ENCODE results near the gene NCAM2.

Gene NCAM2

DNA sequence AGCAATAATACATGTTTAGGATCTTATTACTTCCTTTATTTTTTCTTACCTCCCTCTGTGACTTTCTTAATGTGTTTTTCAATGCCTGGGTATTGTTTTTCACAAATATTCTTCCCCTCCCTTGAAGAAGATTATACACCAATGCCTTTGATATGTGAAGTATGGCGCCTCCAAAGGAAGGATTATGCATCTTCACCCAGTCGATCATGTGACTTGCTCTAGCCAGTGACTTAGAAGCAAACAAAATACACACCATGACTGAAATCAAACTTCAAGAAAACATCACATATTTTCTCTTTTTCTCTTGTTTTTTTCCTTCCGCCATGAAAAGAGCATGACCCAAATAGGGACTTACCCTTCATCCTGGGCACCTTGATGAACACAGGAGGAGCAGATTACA, 297.1 kb downstream of the NCAM2 start:
- no peak for DNase-seq (ENCODE audit: low spot score)
- TF ChIP-seq, protein P1, sequence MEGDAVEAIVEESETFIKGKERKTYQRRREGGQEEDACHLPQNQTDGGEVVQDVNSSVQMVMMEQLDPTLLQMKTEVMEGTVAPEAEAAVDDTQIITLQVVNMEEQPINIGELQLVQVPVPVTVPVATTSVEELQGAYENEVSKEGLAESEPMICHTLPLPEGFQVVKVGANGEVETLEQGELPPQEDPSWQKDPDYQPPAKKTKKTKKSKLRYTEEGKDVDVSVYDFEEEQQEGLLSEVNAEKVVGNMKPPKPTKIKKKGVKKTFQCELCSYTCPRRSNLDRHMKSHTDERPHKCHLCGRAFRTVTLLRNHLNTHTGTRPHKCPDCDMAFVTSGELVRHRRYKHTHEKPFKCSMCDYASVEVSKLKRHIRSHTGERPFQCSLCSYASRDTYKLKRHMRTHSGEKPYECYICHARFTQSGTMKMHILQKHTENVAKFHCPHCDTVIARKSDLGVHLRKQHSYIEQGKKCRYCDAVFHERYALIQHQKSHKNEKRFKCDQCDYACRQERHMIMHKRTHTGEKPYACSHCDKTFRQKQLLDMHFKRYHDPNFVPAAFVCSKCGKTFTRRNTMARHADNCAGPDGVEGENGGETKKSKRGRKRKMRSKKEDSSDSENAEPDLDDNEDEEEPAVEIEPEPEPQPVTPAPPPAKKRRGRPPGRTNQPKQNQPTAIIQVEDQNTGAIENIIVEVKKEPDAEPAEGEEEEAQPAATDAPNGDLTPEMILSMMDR (IDR thresholded peaks at IDR 0.05; ENCODE audit: extremely low read depth, insufficient read depth, missing control alignments) = no peak
- in situ Hi-C loops (cut with MboI; ENCODE audit: low pct_unique_long_range_greater_than_20kb, low sequenced_read_pairs, unreplicated experiment) = no loop called here

DNA sequence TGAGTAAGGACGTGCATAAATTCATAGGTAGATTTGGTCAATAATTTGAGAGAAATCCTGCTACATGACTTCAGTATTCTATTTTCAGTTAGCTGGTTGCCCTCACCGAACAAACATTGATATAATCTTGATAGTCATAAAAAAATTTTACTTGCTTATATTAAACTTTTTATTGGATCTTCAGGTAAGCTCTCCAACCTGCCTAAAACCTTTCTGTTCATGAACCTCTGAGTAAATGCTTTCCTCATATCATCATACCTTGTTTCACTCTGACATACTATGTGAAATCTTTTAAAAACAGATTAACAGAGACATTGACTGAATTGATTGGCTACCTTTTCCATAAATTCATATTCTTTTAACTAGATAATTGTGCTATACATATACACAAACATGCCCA, 299.0 kb downstream of the NCAM2 start:
- TF ChIP-seq, protein P1 (IDR thresholded peaks at IDR 0.05; ENCODE audit: extremely low read depth, insufficient read depth, missing control alignments) = no peak
- in situ Hi-C loops (cut with MboI; ENCODE audit: low pct_unique_long_range_greater_than_20kb, low sequenced_read_pairs, unreplicated experiment) = no loop called here
- no peak for DNase-seq (ENCODE audit: low spot score)

DNA sequence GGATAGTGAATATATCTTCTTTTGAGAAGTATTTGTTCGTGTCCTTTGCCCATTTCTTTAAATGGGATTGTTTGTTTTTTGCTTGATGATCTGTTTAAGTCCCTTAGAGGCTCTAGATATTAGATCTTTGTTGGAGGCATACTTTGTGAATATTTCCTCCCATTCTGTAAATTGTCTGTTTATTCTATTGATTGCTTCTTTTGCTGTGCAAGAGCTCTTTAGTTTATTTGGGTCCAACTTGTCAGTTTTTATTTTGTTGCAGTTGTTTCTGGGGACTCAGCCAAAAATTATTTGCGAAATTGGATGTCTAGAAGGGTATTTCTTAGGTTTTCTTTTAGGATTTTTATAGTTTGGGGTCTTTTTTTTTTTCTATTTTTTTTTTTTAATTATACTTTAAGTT, 302.8 kb downstream of the NCAM2 start:
- DNase-seq (ENCODE audit: low spot score) = no peak
- TF ChIP-seq, protein P1 (IDR thresholded peaks at IDR 0.05; ENCODE audit: extremely low read depth, insufficient read depth, missing control alignments) = no peak
- in situ Hi-C loops (cut with MboI; ENCODE audit: low pct_unique_long_range_greater_than_20kb, low sequenced_read_pairs, unreplicated experiment) = no loop called here

DNA sequence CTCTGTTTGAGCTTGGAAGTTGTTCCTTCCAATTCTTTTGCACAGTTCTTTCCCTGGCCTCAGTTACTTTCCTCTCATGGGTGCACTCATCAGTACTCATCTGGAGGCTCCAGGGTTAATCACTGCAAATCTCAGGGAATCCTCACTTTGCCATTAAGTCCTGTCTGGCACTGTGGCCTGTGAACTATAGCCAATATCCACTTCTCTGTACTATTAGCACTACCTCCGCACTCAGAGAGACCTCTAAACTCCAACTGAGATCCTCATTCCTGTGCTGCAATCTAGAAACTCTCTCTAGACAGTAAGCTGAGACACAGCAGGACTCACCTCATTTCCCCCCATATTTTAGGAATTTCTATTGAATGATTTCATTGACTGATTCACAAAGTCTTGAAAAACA, 311.3 kb downstream of the NCAM2 start:
- in situ Hi-C loops (cut with MboI; ENCODE audit: low pct_unique_long_range_greater_than_20kb, low sequenced_read_pairs, unreplicated experiment) = no loop called here
- DNase-seq (ENCODE audit: low spot score) = no peak

DNA sequence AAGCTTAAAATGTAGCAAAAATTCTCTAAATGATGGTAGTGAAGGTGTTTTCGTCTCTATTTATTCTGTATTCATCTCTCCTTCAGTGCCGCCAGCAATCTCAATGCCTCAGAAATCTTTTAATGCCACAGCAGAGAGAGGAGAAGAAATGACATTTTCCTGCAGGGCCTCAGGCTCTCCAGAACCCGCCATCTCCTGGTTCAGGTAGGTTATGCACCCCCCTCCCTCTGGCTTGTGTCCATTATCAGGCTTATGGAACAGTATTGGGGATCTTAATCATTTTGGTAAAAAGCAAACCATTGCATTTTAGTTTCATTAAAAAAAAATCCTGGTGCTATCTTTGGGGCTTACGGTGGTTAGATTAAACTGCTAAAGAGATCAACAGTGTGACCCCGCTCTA, 326.1 kb downstream of the NCAM2 start:
- no peak for DNase-seq (ENCODE audit: low spot score)
- in situ Hi-C loops (cut with MboI; ENCODE audit: low pct_unique_long_range_greater_than_20kb, low sequenced_read_pairs, unreplicated experiment) = no loop called here

More for the DNA sequence above, 311.3 kb downstream of the NCAM2 start:
- TF ChIP-seq, protein P1 (IDR thresholded peaks at IDR 0.05; ENCODE audit: extremely low read depth, insufficient read depth, missing control alignments) = no peak

DNA sequence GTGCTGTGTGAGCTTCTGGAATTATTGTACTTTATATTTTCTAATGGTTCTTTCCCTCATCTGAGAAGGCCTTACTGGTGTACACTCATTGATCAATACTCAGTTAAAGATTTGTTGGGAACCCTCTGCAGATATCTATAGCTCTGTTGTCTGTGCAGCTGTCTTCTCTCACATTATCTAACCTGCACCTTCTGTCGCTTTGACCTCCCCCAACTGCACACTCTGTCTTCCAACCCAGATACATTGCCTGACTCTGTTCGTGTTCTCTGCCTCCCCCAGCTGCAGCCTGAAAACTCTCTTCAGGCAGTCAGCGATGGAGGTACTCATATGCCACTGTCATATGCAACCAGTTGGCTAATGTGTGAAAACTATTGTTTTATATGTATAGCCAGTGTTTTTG, 334.3 kb downstream of the NCAM2 start:
- TF ChIP-seq, protein P1 (IDR thresholded peaks at IDR 0.05; ENCODE audit: extremely low read depth, insufficient read depth, missing control alignments) = no peak
- no peak for DNase-seq (ENCODE audit: low spot score)
- in situ Hi-C loops (cut with MboI; ENCODE audit: low pct_unique_long_range_greater_than_20kb, low sequenced_read_pairs, unreplicated experiment) = no loop called here

More for the DNA sequence above, 326.1 kb downstream of the NCAM2 start:
- TF ChIP-seq, protein P1 (IDR thresholded peaks at IDR 0.05; ENCODE audit: extremely low read depth, insufficient read depth, missing control alignments) = no peak

DNA sequence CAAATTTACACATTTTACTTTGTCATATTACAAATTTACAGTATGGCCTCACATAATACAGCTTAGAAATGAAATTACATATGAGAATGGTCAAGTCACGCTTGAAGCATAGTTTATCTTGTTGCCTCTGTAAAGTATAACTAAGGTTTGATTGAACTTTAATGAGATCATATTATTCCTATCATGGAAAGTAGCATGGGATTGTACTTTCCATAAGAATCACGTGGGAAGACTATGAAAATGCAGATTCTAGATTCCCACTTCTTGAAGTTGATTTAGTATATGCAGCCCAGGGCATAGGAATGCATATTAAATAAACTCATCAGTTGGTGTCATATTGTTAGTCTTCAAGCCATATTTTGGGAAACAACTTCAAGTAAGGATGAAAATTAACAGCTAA, 342.8 kb downstream of the NCAM2 start:
- no peak for DNase-seq (ENCODE audit: low spot score)
- TF ChIP-seq, protein P1 (IDR thresholded peaks at IDR 0.05; ENCODE audit: extremely low read depth, insufficient read depth, missing control alignments) = no peak
- in situ Hi-C loops (cut with MboI; ENCODE audit: low pct_unique_long_range_greater_than_20kb, low sequenced_read_pairs, unreplicated experiment) = no loop called here
